HEK293 (cell line): Measurements from ENCODE around the gene GSTA5.
"Not testable (repeated sequence)": the region's sequence is repeated elsewhere in the genome, so short reads cannot be mapped to it uniquely, and the experiment has no call there.

Source experiments
- MEIS1 ChIP-seq: sonication (generic); formaldehyde crosslinking; IDR thresholded peaks from 2 replicates; pipeline ENCODE4 v1.8.1; 2022; ENCODE audit warnings: missing genetic modification reagents, mild to moderate bottlenecking, borderline replicate concordance
- TCF7L2 ChIP-seq: IDR thresholded peaks from 2 replicates; pipeline ENCODE4 v1.6.1; 2011; ENCODE audit warnings: low read depth, mild to moderate bottlenecking, inconsistent platforms, low read length, moderate library complexity, borderline replicate concordance
- ZNF157 ChIP-seq: fragments of 450-650 bp; formaldehyde crosslinking; IDR thresholded peaks from 2 replicates; pipeline ENCODE4 v1.5.1; 2016; ENCODE audit warnings: missing biosample characterization, missing genetic modification characterization
- ZNF202 ChIP-seq: fragments of 450-650 bp; formaldehyde crosslinking; IDR thresholded peaks from 2 replicates; pipeline ENCODE4 v1.5.1; 2016; ENCODE audit warnings: missing biosample characterization, missing genetic modification characterization, borderline replicate concordance
- ZNF391 ChIP-seq: fragments of 450-650 bp; formaldehyde crosslinking; IDR thresholded peaks from 2 replicates; pipeline ENCODE4 v1.5.1; 2016; ENCODE audit warnings: low read depth, missing biosample characterization, missing genetic modification characterization, borderline replicate concordance
- ZNF394 ChIP-seq: fragments of 450-650 bp; formaldehyde crosslinking; IDR thresholded peaks from 2 replicates; pipeline ENCODE4 v1.5.1; 2016; ENCODE audit warnings: missing biosample characterization, missing genetic modification characterization, mild to moderate bottlenecking, moderate library complexity, borderline replicate concordance
- ZSCAN30 ChIP-seq: fragments of 450-650 bp; IDR thresholded peaks from 2 replicates; pipeline ENCODE4 v1.5.1; 2018; ENCODE audit warnings: missing biosample characterization, mild to moderate bottlenecking, missing genetic modification characterization, moderate library complexity
- TF ChIP-seq, protein P1 (sequence below): fragments of 450-650 bp; formaldehyde crosslinking; IDR thresholded peaks from 2 replicates; pipeline ENCODE4 v1.5.1; 2016; ENCODE audit warnings: missing biosample characterization, missing genetic modification characterization
- TF ChIP-seq, protein P2 (sequence below): fragments of 450-650 bp; formaldehyde crosslinking; IDR thresholded peaks from 2 replicates; pipeline ENCODE4 v1.5.1; 2016; ENCODE audit warnings: missing biosample characterization, missing genetic modification characterization
- TF ChIP-seq, protein P3 (sequence below): fragments of 450-650 bp; formaldehyde crosslinking; IDR thresholded peaks from 2 replicates; pipeline ENCODE4 v1.5.1; 2016; ENCODE audit warnings: missing biosample characterization, missing genetic modification characterization
- TF ChIP-seq, protein P4 (sequence below): fragments of 450-650 bp; formaldehyde crosslinking; optimal IDR thresholded peaks from 2 replicates; pipeline ENCODE3; 2016; ENCODE audit warnings: missing biosample characterization, mild to moderate bottlenecking, missing genetic modification characterization

DNA sequence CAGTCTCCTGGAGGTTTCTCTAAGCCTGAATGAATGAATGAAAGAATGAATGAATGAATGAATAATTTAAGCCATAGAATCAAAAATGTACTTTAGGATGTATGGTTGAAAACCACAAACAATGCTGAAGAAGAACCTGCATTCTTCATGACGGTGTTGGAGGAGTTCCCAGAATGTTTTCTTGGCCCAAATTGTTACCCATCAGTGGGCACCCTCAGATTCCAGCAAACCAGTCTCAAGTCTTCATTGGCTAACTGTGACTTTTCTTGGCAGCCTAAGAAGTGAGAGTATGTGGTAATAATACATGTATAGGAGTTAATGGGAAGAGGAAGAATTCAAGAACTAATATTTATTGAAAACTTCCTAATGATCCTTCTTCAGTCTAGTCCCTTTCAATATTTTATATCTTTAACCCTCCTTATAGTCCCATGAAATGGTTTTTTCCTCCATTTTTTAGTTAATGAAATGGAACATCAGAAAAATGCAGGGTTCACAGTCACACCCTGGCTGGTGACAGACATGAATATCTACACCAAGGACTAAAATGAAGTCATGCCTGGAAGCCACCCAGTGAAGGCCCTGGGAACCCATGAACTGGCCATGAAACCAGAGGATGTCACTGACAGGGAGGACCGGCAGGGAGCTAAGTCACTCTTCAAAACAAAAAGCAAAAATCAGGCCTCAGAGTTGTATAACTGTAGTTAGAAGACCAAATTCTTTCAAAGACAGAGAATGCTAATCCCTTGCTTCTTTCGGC, 29.9 kb upstream of the GSTA5 start:
- not testable (repeated sequence) for TF ChIP-seq TCF7L2; ZNF202 (tag by site-specific recombination); ZSCAN30 (tag by site-specific recombination); ZNF391 (tag by site-specific recombination); MEIS1 (CRISPR knock-in tag); ZNF157; ZNF394 (tag by site-specific recombination)
- TF ChIP-seq, protein P1, sequence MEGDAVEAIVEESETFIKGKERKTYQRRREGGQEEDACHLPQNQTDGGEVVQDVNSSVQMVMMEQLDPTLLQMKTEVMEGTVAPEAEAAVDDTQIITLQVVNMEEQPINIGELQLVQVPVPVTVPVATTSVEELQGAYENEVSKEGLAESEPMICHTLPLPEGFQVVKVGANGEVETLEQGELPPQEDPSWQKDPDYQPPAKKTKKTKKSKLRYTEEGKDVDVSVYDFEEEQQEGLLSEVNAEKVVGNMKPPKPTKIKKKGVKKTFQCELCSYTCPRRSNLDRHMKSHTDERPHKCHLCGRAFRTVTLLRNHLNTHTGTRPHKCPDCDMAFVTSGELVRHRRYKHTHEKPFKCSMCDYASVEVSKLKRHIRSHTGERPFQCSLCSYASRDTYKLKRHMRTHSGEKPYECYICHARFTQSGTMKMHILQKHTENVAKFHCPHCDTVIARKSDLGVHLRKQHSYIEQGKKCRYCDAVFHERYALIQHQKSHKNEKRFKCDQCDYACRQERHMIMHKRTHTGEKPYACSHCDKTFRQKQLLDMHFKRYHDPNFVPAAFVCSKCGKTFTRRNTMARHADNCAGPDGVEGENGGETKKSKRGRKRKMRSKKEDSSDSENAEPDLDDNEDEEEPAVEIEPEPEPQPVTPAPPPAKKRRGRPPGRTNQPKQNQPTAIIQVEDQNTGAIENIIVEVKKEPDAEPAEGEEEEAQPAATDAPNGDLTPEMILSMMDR (tag by site-specific recombination): not testable (repeated sequence)
- TF ChIP-seq, protein P2, sequence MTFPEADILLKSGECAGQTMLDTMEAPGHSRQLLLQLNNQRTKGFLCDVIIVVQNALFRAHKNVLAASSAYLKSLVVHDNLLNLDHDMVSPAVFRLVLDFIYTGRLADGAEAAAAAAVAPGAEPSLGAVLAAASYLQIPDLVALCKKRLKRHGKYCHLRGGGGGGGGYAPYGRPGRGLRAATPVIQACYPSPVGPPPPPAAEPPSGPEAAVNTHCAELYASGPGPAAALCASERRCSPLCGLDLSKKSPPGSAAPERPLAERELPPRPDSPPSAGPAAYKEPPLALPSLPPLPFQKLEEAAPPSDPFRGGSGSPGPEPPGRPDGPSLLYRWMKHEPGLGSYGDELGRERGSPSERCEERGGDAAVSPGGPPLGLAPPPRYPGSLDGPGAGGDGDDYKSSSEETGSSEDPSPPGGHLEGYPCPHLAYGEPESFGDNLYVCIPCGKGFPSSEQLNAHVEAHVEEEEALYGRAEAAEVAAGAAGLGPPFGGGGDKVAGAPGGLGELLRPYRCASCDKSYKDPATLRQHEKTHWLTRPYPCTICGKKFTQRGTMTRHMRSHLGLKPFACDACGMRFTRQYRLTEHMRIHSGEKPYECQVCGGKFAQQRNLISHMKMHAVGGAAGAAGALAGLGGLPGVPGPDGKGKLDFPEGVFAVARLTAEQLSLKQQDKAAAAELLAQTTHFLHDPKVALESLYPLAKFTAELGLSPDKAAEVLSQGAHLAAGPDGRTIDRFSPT: not testable (repeated sequence)
- TF ChIP-seq, protein P3, sequence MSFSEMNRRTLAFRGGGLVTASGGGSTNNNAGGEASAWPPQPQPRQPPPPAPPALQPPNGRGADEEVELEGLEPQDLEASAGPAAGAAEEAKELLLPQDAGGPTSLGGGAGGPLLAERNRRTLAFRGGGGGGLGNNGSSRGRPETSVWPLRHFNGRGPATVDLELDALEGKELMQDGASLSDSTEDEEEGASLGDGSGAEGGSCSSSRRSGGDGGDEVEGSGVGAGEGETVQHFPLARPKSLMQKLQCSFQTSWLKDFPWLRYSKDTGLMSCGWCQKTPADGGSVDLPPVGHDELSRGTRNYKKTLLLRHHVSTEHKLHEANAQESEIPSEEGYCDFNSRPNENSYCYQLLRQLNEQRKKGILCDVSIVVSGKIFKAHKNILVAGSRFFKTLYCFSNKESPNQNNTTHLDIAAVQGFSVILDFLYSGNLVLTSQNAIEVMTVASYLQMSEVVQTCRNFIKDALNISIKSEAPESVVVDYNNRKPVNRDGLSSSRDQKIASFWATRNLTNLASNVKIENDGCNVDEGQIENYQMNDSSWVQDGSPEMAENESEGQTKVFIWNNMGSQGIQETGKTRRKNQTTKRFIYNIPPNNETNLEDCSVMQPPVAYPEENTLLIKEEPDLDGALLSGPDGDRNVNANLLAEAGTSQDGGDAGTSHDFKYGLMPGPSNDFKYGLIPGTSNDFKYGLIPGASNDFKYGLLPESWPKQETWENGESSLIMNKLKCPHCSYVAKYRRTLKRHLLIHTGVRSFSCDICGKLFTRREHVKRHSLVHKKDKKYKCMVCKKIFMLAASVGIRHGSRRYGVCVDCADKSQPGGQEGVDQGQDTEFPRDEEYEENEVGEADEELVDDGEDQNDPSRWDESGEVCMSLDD (tag by site-specific recombination): not testable (repeated sequence)
- TF ChIP-seq, protein P4, sequence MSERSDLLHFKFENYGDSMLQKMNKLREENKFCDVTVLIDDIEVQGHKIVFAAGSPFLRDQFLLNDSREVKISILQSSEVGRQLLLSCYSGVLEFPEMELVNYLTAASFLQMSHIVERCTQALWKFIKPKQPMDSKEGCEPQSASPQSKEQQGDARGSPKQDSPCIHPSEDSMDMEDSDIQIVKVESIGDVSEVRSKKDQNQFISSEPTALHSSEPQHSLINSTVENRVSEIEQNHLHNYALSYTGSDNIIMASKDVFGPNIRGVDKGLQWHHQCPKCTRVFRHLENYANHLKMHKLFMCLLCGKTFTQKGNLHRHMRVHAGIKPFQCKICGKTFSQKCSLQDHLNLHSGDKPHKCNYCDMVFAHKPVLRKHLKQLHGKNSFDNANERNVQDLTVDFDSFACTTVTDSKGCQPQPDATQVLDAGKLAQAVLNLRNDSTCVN (tag by site-specific recombination): not testable (repeated sequence)
